ENCODE results near the gene BRD3.
"Not testable (repeated sequence)": the region's sequence is repeated elsewhere in the genome, so short reads cannot be mapped to it uniquely, and the experiment has no call there.

Gene BRD3

GRCh38 chr9:133993635-133994253 is 74.1 kb downstream of the BRD3 start:
- no peak for DNase-seq (ENCODE audit: low read depth, low spot score)

- no peak for DNase-seq (ENCODE audit: low read depth, low spot score)
These were observed 74.8 kb downstream of the BRD3 start for GRCh38 chr9:133992780-133993634.

GRCh38 chr9:133991964-133992779 is 75.7 kb downstream of the BRD3 start, which contains the start of gene VAV2:
TSS of gene VAV2 (minus strand) at chr9:133992324. CDS start at chr9:133992278, 46 bp downstream.
- no peak for DNase-seq (ENCODE audit: low read depth, low spot score)

- DNase-seq (ENCODE audit: low read depth, low spot score): no peak
These were observed 76.5 kb downstream of the BRD3 start for GRCh38 chr9:133991214-133991921.

GRCh38 chr9:133990366-133991213 is 77.2 kb downstream of the BRD3 start:
- no peak for DNase-seq (ENCODE audit: low read depth, low spot score)

GRCh38 chr9:133989625-133990365 is 78.0 kb downstream of the BRD3 start:
- DNase-seq (ENCODE audit: low read depth, low spot score): no peak

- DNase-seq (ENCODE audit: low read depth, low spot score): not testable (repeated sequence)
These were observed 79.1 kb downstream of the BRD3 start for GRCh38 chr9:133988771-133989170.

- DNase-seq (ENCODE audit: low read depth, low spot score): no peak
These were observed 79.7 kb downstream of the BRD3 start for GRCh38 chr9:133987946-133988665.

GRCh38 chr9:133987446-133987788 is 80.4 kb downstream of the BRD3 start:
- no peak for DNase-seq (ENCODE audit: low read depth, low spot score)

- no peak for DNase-seq (ENCODE audit: low read depth, low spot score)
These were observed 80.9 kb downstream of the BRD3 start for GRCh38 chr9:133986774-133987445.

- DNase-seq (ENCODE audit: low read depth, low spot score): no peak
These were observed 81.8 kb downstream of the BRD3 start for GRCh38 chr9:133986061-133986460.

- no peak for DNase-seq (ENCODE audit: low read depth, low spot score)
These were observed 84.7 kb downstream of the BRD3 start for GRCh38 chr9:133982971-133983720.

- no peak for DNase-seq (ENCODE audit: low read depth, low spot score)
These were observed 85.7 kb downstream of the BRD3 start for GRCh38 chr9:133981958-133982681.

GRCh38 chr9:133981589-133981957 is 86.3 kb downstream of the BRD3 start:
- DNase-seq (ENCODE audit: low read depth, low spot score): no peak

GRCh38 chr9:133980864-133981588 is 86.8 kb downstream of the BRD3 start:
- DNase-seq (ENCODE audit: low read depth, low spot score): no peak
